Endometrial microvascular endothelial cells (primary cell): ENCODE data around the gene KDM1A. TPM values are rescaled to one million over a fixed set of nuclear protein-coding genes. Genes with fewer than 3 reads are reported as not detected.

ENCODE experiments used
- in situ Hi-C: cut with HindIII; loops from 2 replicates; pipeline ENCODE4 v1.10.0; 2017; ENCODE audit warnings: low sequenced_read_pairs, low pct_unique_long_range_greater_than_20kb; ENCODE audit errors: inconsistent ontology term
- total RNA-seq: library from RNA; depleted of rRNA; stranded (reverse); fragments of >200 nt; gene quantifications from one replicate; pipeline ENCODE4 v1.2.3, GENCODE V29; 2015; ENCODE audit errors: inconsistent ontology term

Gene KDM1A
- total RNA-seq, 1 donor from 2014 or later: 114 TPM

GRCh38 chr1:23120383-23120782 lies 101.1 kb downstream of the KDM1A start:
- in situ Hi-C loops: no loop called here

GRCh38 chr1:23122023-23122748 lies 102.9 kb downstream of the KDM1A start:
- in situ Hi-C loops: no loop called here

- in situ Hi-C loops: no loop called here
Measured at GRCh38 chr1:23122796-23123195, 103.5 kb downstream of the KDM1A start.

- in situ Hi-C loops: no loop called here
Measured at GRCh38 chr1:23123528-23123927, 104.3 kb downstream of the KDM1A start.

- in situ Hi-C loops: no loop called here
Measured at GRCh38 chr1:23124259-23125026, 105.2 kb downstream of the KDM1A start.

- in situ Hi-C loops: no loop called here
Measured at GRCh38 chr1:23125489-23125888, 106.2 kb downstream of the KDM1A start.

GRCh38 chr1:23126200-23126599 lies 106.9 kb downstream of the KDM1A start:
- in situ Hi-C loops: no loop called here

- in situ Hi-C loops: no loop called here
Measured at GRCh38 chr1:23126801-23127200, 107.5 kb downstream of the KDM1A start.

- in situ Hi-C loops: no loop called here
Measured at GRCh38 chr1:23129846-23130245, 110.6 kb downstream of the KDM1A start.

GRCh38 chr1:23132033-23132432 lies 112.8 kb downstream of the KDM1A start:
- in situ Hi-C loops: no loop called here

Other genes starting within 250 kb of the KDM1A start
- not detected for gene LACTBL1, start 46.6 kb upstream of the KDM1A start, total RNA-seq
- gene TEX46, start 3.6 kb upstream of the KDM1A start, total RNA-seq: not detected
- gene LUZP1, start 149.4 kb downstream of the KDM1A start, total RNA-seq: 44.9 TPM
- 11.7 TPM for gene HTR1D, start 198.0 kb downstream of the KDM1A start, total RNA-seq